H1 (cell line): Measurements from ENCODE around the gene SLC8A1. TPM values are rescaled to one million over a fixed set of nuclear protein-coding genes. Genes with fewer than 3 reads are reported as not detected.

ENCODE experiments used
- CTCF ChIA-PET: fragments of 300-600 bp; sonication (Branson Sonifier 250); formaldehyde crosslinking; loops from one replicate; lab custom pipeline; 2021; ENCODE audit not compliant: partially characterized antibody; lab: Charles Lee
- POLR2A ChIA-PET: fragments of 300-600 bp; sonication (Branson Sonifier 250); formaldehyde crosslinking; loops from one replicate; lab custom pipeline; 2021; ENCODE audit warnings: inconsistent platforms; ENCODE audit not compliant: partially characterized antibody; lab: Charles Lee
- DNase-seq, 2 experiments: peaks; one replicate each; pipeline versions ENCODE4 v3.0.0 to v3.0.0-alpha.2; 2010 to 2022; ENCODE audit warnings: low spot score in 2 of 2, low read depth in 1 of 2, mixed read lengths in 1 of 2
- FAIRE-seq: peaks from 2 replicates; lab custom pipeline; 2011; peaks lifted over from hg19 to GRCh38; lab: Jason Lieb, UNC
- H2AFZ ChIP-seq: 2 replicates; pipeline ENCODE4 v1.8.1; 2012; ENCODE audit warnings: low read length, inconsistent platforms
- H2AK5ac ChIP-seq: 2 replicates; pipeline ENCODE4 v1.6.1; 2013; ENCODE audit warnings: low read depth, low read length
- H2BK120ac ChIP-seq: replicated peaks from 2 replicates; pipeline ENCODE3; 2013; ENCODE audit warnings: low read depth, low read length, inconsistent platforms
- H2BK12ac ChIP-seq: 2 replicates; pipeline ENCODE4 v1.6.1; 2013; ENCODE audit warnings: low read depth, low read length
- H2BK15ac ChIP-seq: 2 replicates; pipeline ENCODE4 v1.6.1; 2013; ENCODE audit warnings: low read length
- H2BK20ac ChIP-seq: 2 replicates; pipeline ENCODE4 v1.6.1; 2013; ENCODE audit warnings: low read length
- H2BK5ac ChIP-seq: 2 replicates; pipeline ENCODE4 v1.6.1; 2013; ENCODE audit warnings: low read depth, low read length
- H3K14ac ChIP-seq: 2 replicates; pipeline ENCODE4 v1.6.1; 2013; ENCODE audit warnings: inconsistent platforms; ENCODE audit not compliant: insufficient read length
- H3K18ac ChIP-seq: 2 replicates; pipeline ENCODE4 v1.6.1; 2013; ENCODE audit warnings: low read length; ENCODE audit errors: extremely low read depth
- H3K23ac ChIP-seq: 2 replicates; pipeline ENCODE4 v1.6.1; 2013; ENCODE audit warnings: inconsistent platforms; ENCODE audit not compliant: insufficient read length
- H3K23me2 ChIP-seq: 2 replicates; pipeline ENCODE4 v1.6.1; 2013; ENCODE audit warnings: low read depth, low read length
- H3K27ac ChIP-seq: 2 replicates; pipeline ENCODE4 v1.6.1; 2011; ENCODE audit warnings: low read depth, low read length, inconsistent platforms
- H3K27me3 ChIP-seq, 4 experiments: replicated peaks in 1 of 4; 1 replicate in 1 of 4; 2 replicates in 3 of 4; pipeline versions ENCODE4 v1.6.1 to v1.8.1; 2011 to 2013; ENCODE audit warnings: low read length in 3 of 4, mild to moderate bottlenecking in 3 of 4, inconsistent platforms in 2 of 4, mixed read lengths in 2 of 4, moderate library complexity in 1 of 4; ENCODE audit not compliant: control insufficient read depth in 3 of 4, insufficient read depth in 3 of 4; ENCODE audit errors: extremely low read depth in 1 of 4
- H3K36me3 ChIP-seq, 4 experiments: 2 replicates each; pipeline versions ENCODE4 v1.6.1 to v1.8.1; 2011 to 2013; ENCODE audit warnings: mild to moderate bottlenecking in 4 of 4, low read length in 3 of 4, moderate library complexity in 2 of 4, control low read depth in 1 of 4, inconsistent platforms in 1 of 4; ENCODE audit not compliant: insufficient read depth in 4 of 4, control insufficient read depth in 2 of 4
- H3K4ac ChIP-seq: replicated peaks from 2 replicates; pipeline ENCODE3; 2013; ENCODE audit warnings: low read length, low read depth, mixed read lengths, inconsistent platforms; ENCODE audit not compliant: insufficient read length
- H3K4me1 ChIP-seq, 4 experiments: replicated peaks in 1 of 4; 1 replicate in 1 of 4; 2 replicates in 3 of 4; pipeline versions ENCODE4 v1.6.1 to v1.8.1; 2011 to 2013; ENCODE audit warnings: low read length in 3 of 4, inconsistent platforms in 2 of 4, mixed read lengths in 1 of 4; ENCODE audit not compliant: insufficient read depth in 4 of 4, control insufficient read depth in 3 of 4
- H3K4me2 ChIP-seq, 2 experiments: 2 replicates each; pipeline versions ENCODE4 v1.6.1 to v1.8.1; 2011 to 2013; ENCODE audit warnings: low read depth in 2 of 2, low read length in 2 of 2, control low read depth in 1 of 2, inconsistent platforms in 1 of 2, mild to moderate bottlenecking in 1 of 2; ENCODE audit not compliant: insufficient read depth in 1 of 2
- H3K4me3 ChIP-seq, 4 experiments: fragments of 200-600, 300-600 bp in 1 of 4; sonication (generic), shearing (Covaris generic), sonication (Bioruptor Twin) in 1 of 4; 2 replicates each; pipeline versions ENCODE4 v1.5.1 to v1.8.1; 2011 to 2016; ENCODE audit warnings: low read length in 4 of 4, low read depth in 3 of 4, control low read depth in 2 of 4, inconsistent platforms in 2 of 4, mild to moderate bottlenecking in 2 of 4, mixed read lengths in 1 of 4, moderate library complexity in 1 of 4; ENCODE audit not compliant: insufficient read depth in 2 of 4; ENCODE audit errors: extremely low read depth in 1 of 4
- H3K56ac ChIP-seq: replicated peaks from 2 replicates; pipeline ENCODE3; 2013; ENCODE audit warnings: low read depth, mild to moderate bottlenecking, mixed read lengths, low read length, inconsistent platforms; ENCODE audit not compliant: insufficient read length
- H3K79me1 ChIP-seq: 2 replicates; pipeline ENCODE4 v1.6.1; 2013; ENCODE audit warnings: low read depth, low read length, control low read depth
- H3K79me2 ChIP-seq, 2 experiments: 2 replicates each; pipeline versions ENCODE4 v1.6.1 to v1.8.1; 2012 to 2013; ENCODE audit warnings: low read length in 2 of 2, mild to moderate bottlenecking in 2 of 2, inconsistent platforms in 1 of 2; ENCODE audit not compliant: insufficient read depth in 2 of 2, control insufficient read depth in 1 of 2
- H3K9ac ChIP-seq, 4 experiments: replicated peaks in 1 of 4; 1 replicate in 1 of 4; 2 replicates in 3 of 4; pipeline versions ENCODE4 v1.6.1 to v1.8.1; 2011 to 2013; ENCODE audit warnings: low read depth in 3 of 4, low read length in 3 of 4, control low read depth in 2 of 4, mild to moderate bottlenecking in 2 of 4, moderate library complexity in 2 of 4, inconsistent platforms in 1 of 4; ENCODE audit errors: extremely low read depth in 1 of 4
- H3K9me3 ChIP-seq, 2 experiments: 2 replicates each; pipeline versions ENCODE4 v1.6.1 to v1.8.1; 2012 to 2013; ENCODE audit warnings: mild to moderate bottlenecking in 2 of 2, moderate library complexity in 2 of 2, control low read depth in 1 of 2, inconsistent platforms in 1 of 2, low read depth in 1 of 2, low read length in 1 of 2, mixed read lengths in 1 of 2; ENCODE audit not compliant: insufficient read depth in 2 of 2
- H4K20me1 ChIP-seq, 2 experiments: replicated peaks in 1 of 2; 2 replicates each; pipeline versions ENCODE3 to v1.8.1; 2011 to 2013; ENCODE audit warnings: inconsistent platforms in 2 of 2, low read length in 2 of 2, mild to moderate bottlenecking in 1 of 2; ENCODE audit not compliant: insufficient read depth in 2 of 2, control insufficient read depth in 1 of 2
- H4K5ac ChIP-seq: 2 replicates; pipeline ENCODE4 v1.6.1; 2013; ENCODE audit warnings: low read length, low read depth, mixed read lengths, inconsistent platforms; ENCODE audit not compliant: insufficient read length
- H4K8ac ChIP-seq: 2 replicates; pipeline ENCODE4 v1.8.0; 2013; ENCODE audit warnings: mild to moderate bottlenecking, moderate library complexity, low read length, inconsistent platforms; ENCODE audit not compliant: insufficient read depth; ENCODE audit errors: extremely low read depth
- H4K91ac ChIP-seq: replicated peaks from 2 replicates; pipeline ENCODE3; 2013; ENCODE audit warnings: low read length, mixed read lengths, inconsistent platforms; ENCODE audit not compliant: insufficient read length
- ATF3 ChIP-seq: IDR thresholded peaks from 2 replicates; pipeline ENCODE4 v1.6.1; 2011; ENCODE audit warnings: low read depth, mild to moderate bottlenecking, low read length; ENCODE audit not compliant: insufficient read depth
- CBX5 ChIP-seq: fragments of 300-800, 300-1000 bp; sonication (generic); IDR thresholded peaks from 2 replicates; pipeline ENCODE4 v1.7.1; 2016; ENCODE audit warnings: antibody characterized with exemption, low read length, low read depth
- CEBPB ChIP-seq: IDR thresholded peaks from 2 replicates; pipeline ENCODE4 v1.6.1; 2012; ENCODE audit warnings: low read depth, low read length
- CHD2 ChIP-seq: IDR thresholded peaks from 2 replicates; pipeline ENCODE4 v1.6.1; 2012; ENCODE audit warnings: low read length, improper control_type of control experiment
- CREB1 ChIP-seq: IDR thresholded peaks from 2 replicates; pipeline ENCODE4 v1.6.1; 2012; ENCODE audit warnings: inconsistent platforms
- CTBP2 ChIP-seq: IDR thresholded peaks from 2 replicates; pipeline ENCODE4 v1.7.0; 2011; ENCODE audit warnings: borderline replicate concordance, mild to moderate bottlenecking, moderate library complexity, mixed read lengths, low read length; ENCODE audit not compliant: insufficient read depth, insufficient read length
- EP300 ChIP-seq, 2 experiments: IDR thresholded peaks; 1 replicate in 1 of 2; 2 replicates in 1 of 2; pipeline ENCODE4 v1.6.1; 2011 to 2012; ENCODE audit warnings: low read depth in 2 of 2, low read length in 2 of 2, mild to moderate bottlenecking in 2 of 2, borderline replicate concordance in 1 of 2, inconsistent platforms in 1 of 2, moderate library complexity in 1 of 2
- EZH2 ChIP-seq: fragments of 200-600 bp; sonication (generic); IDR thresholded peaks from 2 replicates; pipeline ENCODE4 v1.7.1; 2012; ENCODE audit warnings: low read depth, mild to moderate bottlenecking, moderate library complexity, low read length, inconsistent platforms; ENCODE audit not compliant: severe bottlenecking
- JUN ChIP-seq: IDR thresholded peaks from 2 replicates; pipeline ENCODE4 v1.6.1; 2011; ENCODE audit warnings: low read depth, mild to moderate bottlenecking, improper control_type of control experiment, low read length
- POLR2AphosphoS5 ChIP-seq: IDR thresholded peaks from 2 replicates; pipeline ENCODE4 v1.6.1; 2011; ENCODE audit warnings: low read depth, low read length
- SIX5 ChIP-seq: IDR thresholded peaks from 2 replicates; pipeline ENCODE4 v1.6.1; 2011; ENCODE audit warnings: mild to moderate bottlenecking, low read depth, low read length
- SP1 ChIP-seq: IDR thresholded peaks from 2 replicates; pipeline ENCODE4 v1.6.1; 2011; ENCODE audit warnings: low read depth, low read length
- SRF ChIP-seq: IDR thresholded peaks from 2 replicates; pipeline ENCODE4 v1.6.1; 2011; ENCODE audit warnings: mild to moderate bottlenecking, low read depth, low read length, moderate library complexity
- TCF12 ChIP-seq: IDR thresholded peaks from 2 replicates; pipeline ENCODE4 v1.6.1; 2011; ENCODE audit warnings: low read depth, mild to moderate bottlenecking, low read length
- TEAD4 ChIP-seq: IDR thresholded peaks from 2 replicates; pipeline ENCODE4 v1.6.1; 2012; ENCODE audit warnings: low read depth, low read length, inconsistent platforms, mixed read lengths
- WGBS, 2 experiments: shearing (Covaris generic) in 1 of 2; methylation state at CpG; one replicate each; pipeline versions ENCODE4 v1.1.6 to v1.1.7; 2013 to 2015; ENCODE audit warnings: low lambda C conversion rate in 2 of 2, mixed read lengths in 2 of 2, inconsistent platforms in 1 of 2, low coverage in 1 of 2, missing lambda C conversion rate in 1 of 2; ENCODE audit not compliant: insufficient replicate concordance in 2 of 2, insufficient coverage in 1 of 2, insufficient read length in 1 of 2; ENCODE audit errors: extremely low coverage in 1 of 2, missing lambda C conversion rate in 1 of 2; 5-methylcytosine and 5-hydroxymethylcytosine counted together
- polyA plus RNA-seq, 7 experiments: library from polyadenylated mRNA; depleted of rRNA in 3 of 7; stranded (reverse) in 5 of 7; unstranded in 2 of 7; fragments of >200 nt in 5 of 7; fragments of 200-250 nt in 2 of 7; gene quantifications; 1 replicate in 5 of 7; 2 replicates in 1 of 7; 4 replicates in 1 of 7; pipeline versions ENCODE4 v1.2.1 to v1.2.3, GENCODE V29; 2011 to 2013; ENCODE audit warnings: missing spikeins in 2 of 7, mixed read lengths in 2 of 7
- total RNA-seq: library from RNA; stranded (reverse); fragmentation: NEBNext Ultra II Directional; extraction: Animal tissue kit (Norgen Biotek cat#: 25700); gene quantifications from 2 replicates; pipeline ENCODE4 v1.2.1, GENCODE V29; 2021

SLC8A1 gene
- total and polyA plus RNA-seq, 2 of the 8 experiments (the other 6 are each of a cell fraction or from before 2014, with no cell fraction given), result 0.68 to 3.6 TPM

- no peak for FAIRE-seq
- H3K23me2 ChIP-seq, result no peaks in the 10 kb centered on the region
- TF ChIP-seq CTBP2, result no peak
- TF ChIP-seq POLR2AphosphoS5, result no peak
- TF ChIP-seq CHD2, result no peak
- TF ChIP-seq CBX5, result no peak
- TF ChIP-seq SIX5, result no peak
- TF ChIP-seq JUN, result no peak
- no peak for TF ChIP-seq EZH2
- TF ChIP-seq CEBPB, result no peak
- no peak for TF ChIP-seq TCF12
- TF ChIP-seq SRF, result no peak
- TF ChIP-seq ATF3, result no peak
- TF ChIP-seq CREB1, result no peak
- TF ChIP-seq TEAD4, result no peak
- no peak for TF ChIP-seq SP1
- TF ChIP-seq EP300 (IDR thresholded peaks at IDR 0.05; ENCODE audit: borderline replicate concordance in 1 of 2, low read depth in 2 of 2, low read length in 2 of 2), result no peak
Measured at GRCh38 chr2:40120957-40121356, 330.9 kb downstream of the SLC8A1 start.

More at GRCh38 chr2:40120957-40121356, 330.9 kb downstream of the SLC8A1 start:
- no peak overlapping the region for H2BK12ac ChIP-seq
- no peak overlapping the region for H2BK5ac ChIP-seq
- no peak overlapping the region for H3K4ac ChIP-seq
- H4K8ac ChIP-seq, result no peak overlapping the region
- H2BK120ac ChIP-seq, result no peak overlapping the region
- H2AK5ac ChIP-seq, result no peak overlapping the region
- H3K14ac ChIP-seq, result no peak overlapping the region
- no peaks in the 10 kb centered on the region for H4K20me1 ChIP-seq
- 82% methylated on average over 5 of the region's 5 CpGs; no CpG with 5 or more reads in 1 of the 2 experiments for WGBS, 2 experiments
- ChIA-PET CTCF (interaction anchor here (0.8 to 0.9 kb wide), 2 partner anchors 19 to 42 kb away, joined by 3 read pairs; no protein-coding TSS in a partner anchor), POLR2A (no interaction called here)
- H4K5ac ChIP-seq, result no peak overlapping the region
- no peaks in the 10 kb centered on the region for H3K9me3 ChIP-seq
- no peak overlapping the region for H3K9ac ChIP-seq
- no peak overlapping the region for H3K27ac ChIP-seq
- no peaks in the 10 kb centered on the region for H3K4me1 ChIP-seq
- no peak overlapping the region for H2BK15ac ChIP-seq
- H4K91ac ChIP-seq, result no peak overlapping the region
- no peaks in the 10 kb centered on the region for H3K27me3 ChIP-seq
- H2AFZ ChIP-seq, result 0 out of 2 replicates have a peak overlapping the region, but pooled peaks have one; percentile 13
- H3K56ac ChIP-seq, result no peak overlapping the region
- H3K36me3 ChIP-seq, result no peaks in the 10 kb centered on the region
- no peak overlapping the region for H3K4me3 ChIP-seq
- no peak overlapping the region for H3K4me2 ChIP-seq
- H3K18ac ChIP-seq, result no peak overlapping the region
- no peaks in the 10 kb centered on the region for H3K79me2 ChIP-seq
- no peaks in the 10 kb centered on the region for H3K79me1 ChIP-seq
- DNase-seq, result no peak
- no peak overlapping the region for H2BK20ac ChIP-seq
- H3K23ac ChIP-seq, result no peak overlapping the region
